Thyroid gland (tissue), 4 donors: ENCODE measurements around the gene CGN.

Experiments
- CTCF ChIP-seq, 6 experiments: fragments of 200-600 bp in 3 of 6; fragments of 450-650 bp in 3 of 6; sonication (generic) in 3 of 6; IDR thresholded peaks; one replicate each; pipeline ENCODE4 v1.5.1; 2016 to 2019; ENCODE audit warnings: antibody characterized with exemption in 6 of 6, mild to moderate bottlenecking in 2 of 6, inconsistent platforms in 1 of 6, moderate library complexity in 1 of 6
- POLR2A ChIP-seq, 2 donors: fragments of 450-650 bp; IDR thresholded peaks; one replicate each; pipeline ENCODE4 v1.6.1; 2017; ENCODE audit warnings: antibody characterized with exemption in 2 of 2, mild to moderate bottlenecking in 2 of 2, moderate library complexity in 1 of 2

- TF ChIP-seq CTCF (IDR thresholded peaks at IDR 0.05) = no peak
- TF ChIP-seq POLR2A (IDR thresholded peaks at IDR 0.05) = no peak
Observed at GRCh38 chr1:151583796-151584195, 72.6 kb downstream of the CGN start.
